ENCODE measurements around the gene FPGS.
"Not testable (repeated sequence)": the region's sequence is repeated elsewhere in the genome, so short reads cannot be mapped to it uniquely, and the experiment has no call there.

Gene FPGS

DNA sequence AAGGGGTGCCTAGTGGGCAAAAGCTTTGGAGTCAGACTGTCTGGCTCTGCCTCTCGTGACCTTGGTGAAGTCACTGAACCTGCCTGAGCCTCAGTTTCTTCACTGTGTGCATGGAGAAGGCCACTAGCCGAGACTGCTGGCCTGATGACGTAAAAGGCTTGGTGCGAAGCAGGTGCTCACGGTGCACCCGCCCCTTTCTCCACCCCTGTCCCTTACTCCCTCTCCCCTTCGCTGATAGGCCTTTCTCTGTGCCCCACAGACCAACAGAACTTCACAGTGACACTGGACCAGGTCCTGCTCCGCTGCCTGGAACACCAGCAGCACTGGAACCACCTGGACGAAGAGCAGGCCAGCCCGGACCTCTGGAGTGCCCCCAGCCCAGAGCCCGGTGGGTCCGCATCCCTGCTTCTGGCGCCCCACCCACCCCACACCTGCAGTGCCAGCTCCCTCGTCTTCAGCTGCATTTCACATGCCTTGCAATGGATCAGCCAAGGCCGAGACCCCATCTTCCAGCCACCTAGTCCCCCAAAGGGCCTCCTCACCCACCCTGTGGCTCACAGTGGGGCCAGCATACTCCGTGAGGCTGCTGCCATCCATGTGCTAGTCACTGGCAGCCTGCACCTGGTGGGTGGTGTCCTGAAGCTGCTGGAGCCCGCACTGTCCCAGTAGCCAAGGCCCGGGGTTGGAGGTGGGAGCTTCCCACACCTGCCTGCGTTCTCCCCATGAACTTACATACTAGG lies 10.4 kb downstream of the FPGS start:
- DNase-seq (ENCODE audit: low spot score), result no peak

DNA sequence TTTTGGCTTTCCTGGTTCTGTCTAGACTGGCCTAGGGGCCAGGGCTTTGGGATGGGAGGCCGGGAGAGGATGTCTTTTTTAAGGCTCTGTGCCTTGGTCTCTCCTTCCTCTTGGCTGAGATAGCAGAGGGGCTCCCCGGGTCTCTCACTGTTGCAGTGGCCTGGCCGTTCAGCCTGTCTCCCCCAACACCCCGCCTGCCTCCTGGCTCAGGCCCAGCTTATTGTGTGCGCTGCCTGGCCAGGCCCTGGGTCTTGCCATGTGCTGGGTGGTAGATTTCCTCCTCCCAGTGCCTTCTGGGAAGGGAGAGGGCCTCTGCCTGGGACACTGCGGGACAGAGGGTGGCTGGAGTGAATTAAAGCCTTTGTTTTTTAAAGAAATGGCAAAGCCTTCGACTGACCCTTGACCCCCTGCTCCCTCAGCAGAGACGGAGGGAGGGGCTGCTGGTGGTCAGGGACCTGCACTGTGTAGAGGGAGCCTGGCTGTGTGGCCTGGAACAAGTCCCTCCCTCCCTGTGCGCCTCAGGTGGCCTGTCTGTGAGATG lies 11.1 kb downstream of the FPGS start:
- DNase-seq (ENCODE audit: low spot score), result no peak

DNA sequence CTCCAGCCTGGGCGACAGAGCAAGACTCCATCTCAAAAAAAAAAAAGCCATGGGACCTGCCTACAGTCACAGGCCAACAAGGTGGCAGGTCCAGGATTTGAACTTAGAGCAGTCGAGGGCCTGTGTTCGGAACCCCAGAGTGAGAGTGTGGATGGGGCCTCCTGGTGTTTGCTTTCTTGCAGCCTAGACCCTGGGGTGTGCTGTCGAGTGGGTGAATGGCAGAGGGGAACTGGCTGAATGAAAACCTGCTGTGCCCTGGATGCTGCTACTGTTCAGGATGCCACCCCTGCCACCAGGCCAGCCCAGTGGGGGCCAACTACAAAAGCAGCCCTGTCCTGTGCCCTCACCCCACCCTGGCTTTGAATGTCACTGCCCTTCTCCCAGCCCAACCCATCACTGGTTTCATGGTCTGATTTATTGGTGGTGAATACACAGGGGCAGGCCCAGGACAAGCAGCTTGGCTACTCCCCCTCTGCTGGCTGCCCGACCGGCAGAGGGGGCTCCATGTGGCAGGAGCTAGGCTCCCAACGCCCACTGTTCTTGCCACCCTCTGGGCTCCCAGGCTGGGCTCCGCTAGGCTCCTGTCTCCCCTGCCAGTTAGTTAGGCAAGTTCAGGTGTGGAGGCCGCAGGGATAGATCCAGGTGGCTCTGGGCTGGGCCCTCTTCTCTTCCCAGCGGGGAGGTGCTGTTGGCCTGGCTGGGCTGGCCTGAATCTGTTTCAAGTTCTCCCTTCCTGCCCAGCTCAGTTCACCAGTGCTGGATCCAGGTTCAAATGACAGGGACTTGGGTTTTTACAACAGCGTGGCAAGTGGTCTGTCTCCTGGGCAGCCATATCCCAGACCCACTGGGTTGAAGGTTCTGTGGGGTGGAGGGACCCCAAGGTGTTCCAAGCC lies 12.2 kb downstream of the FPGS start:
- DNase-seq (ENCODE audit: low spot score), result no peak

DNA sequence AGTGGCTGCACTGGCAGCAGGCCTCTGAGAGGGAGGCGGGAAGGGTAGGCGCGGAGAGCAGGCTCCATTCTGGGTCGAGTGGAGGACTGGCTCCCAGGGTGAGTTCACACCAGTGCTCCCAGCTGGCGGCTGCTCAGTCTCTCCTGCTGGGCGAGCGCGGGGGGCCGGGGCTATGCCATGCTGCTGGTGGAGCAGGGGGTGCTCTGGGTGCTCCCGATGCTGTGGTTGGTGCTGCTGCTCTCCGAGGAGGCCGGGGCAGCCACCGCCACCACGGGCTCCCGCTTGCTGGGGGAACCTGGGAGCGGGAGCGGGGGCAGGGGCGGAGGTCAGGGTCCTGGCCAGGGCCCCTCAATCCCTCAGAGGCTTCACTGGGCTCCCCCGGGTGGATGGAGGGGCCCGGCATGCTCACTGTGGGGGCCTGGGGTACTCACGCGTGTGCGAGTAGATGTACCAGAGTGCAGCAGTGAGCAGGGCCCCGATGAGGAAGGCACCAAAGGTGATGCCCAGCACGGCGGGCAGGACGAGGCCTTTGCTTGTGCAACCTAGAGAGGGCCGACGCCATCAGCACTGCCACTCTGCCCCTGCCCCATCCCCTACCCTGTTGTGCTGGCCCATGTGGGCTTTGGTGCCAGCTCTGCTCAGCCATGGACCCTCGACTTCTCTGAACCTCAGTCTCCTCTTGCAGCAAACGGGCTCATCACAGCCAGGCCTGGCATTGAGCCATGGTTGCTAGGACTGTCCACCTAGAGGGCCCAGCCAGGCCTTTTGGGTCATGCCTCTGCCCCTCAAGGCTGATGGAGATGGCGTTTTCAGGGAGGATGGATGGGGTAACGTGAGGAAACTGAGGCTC lies 13.1 kb downstream of the FPGS start:
- DNase-seq (ENCODE audit: low spot score), result no peak

DNA sequence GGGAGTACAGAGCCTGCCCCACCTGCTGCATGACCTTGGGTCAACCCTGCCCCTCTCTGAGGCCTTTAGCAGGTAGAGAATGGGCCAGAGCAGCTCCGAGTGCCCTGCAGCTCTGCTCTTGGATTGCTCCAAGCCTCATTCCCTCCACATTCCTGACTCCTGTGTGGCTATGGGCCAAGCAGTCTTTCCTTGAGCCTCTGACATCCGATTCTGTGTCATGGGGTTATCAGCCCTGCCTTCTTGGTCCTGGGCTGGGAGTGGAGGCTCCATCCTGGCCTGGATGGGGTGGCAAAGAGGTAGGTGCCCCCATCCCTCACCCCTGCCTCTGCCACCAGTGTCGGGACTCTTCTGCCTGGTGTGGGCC lies 13.7 kb downstream of the FPGS start:
- DNase-seq (ENCODE audit: low spot score), result no peak

DNA sequence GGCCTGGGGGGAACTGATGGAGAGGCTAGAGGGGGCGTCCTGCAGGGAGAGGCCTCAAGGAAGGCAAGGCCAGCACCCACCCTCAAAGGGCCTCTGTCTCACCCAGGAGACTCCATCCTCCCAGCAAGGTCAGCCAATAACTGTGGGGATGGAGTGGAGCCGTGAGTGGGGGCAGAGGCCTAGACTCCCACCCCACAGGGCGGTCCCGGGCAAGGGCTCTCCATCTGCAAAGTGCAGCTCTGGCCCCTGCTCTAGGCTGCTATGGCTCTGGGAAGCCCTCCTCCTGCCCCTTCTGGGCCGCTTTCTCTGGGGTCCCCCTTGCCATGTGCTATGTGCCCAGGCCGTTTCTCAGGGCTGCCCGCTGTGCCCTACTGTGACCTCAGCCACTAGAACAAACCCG lies 14.0 kb downstream of the FPGS start:
- no peak for DNase-seq (ENCODE audit: low spot score)

GRCh38 chr9:127817881-127818434 lies 15.3 kb downstream of the FPGS start:
- no peak for DNase-seq (ENCODE audit: low spot score)

DNA sequence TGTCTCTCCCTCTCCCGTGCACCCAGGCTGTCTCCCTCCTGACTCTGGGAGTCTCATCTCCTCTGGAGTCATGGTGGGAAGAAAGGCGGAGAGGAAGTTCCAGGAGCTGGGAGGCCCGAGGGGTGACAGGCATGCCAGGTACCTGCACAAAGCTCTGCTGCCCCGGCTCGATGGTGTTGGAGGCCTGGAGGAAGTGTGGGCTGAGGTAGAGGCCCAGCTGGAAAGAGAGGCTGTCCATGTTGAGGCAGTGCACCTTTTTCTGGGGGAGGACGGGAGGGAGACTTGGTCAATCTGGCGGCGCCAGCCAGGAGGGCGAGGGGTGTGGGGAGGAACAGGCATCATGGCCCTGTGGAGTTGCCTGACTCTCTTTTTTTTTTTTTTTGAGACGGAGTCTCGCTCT lies 15.9 kb downstream of the FPGS start:
- no peak for DNase-seq (ENCODE audit: low spot score)

- no peak for DNase-seq (ENCODE audit: low spot score)
These were observed 19.4 kb downstream of the FPGS start for GRCh38 chr9:127822108-127822507.

DNA sequence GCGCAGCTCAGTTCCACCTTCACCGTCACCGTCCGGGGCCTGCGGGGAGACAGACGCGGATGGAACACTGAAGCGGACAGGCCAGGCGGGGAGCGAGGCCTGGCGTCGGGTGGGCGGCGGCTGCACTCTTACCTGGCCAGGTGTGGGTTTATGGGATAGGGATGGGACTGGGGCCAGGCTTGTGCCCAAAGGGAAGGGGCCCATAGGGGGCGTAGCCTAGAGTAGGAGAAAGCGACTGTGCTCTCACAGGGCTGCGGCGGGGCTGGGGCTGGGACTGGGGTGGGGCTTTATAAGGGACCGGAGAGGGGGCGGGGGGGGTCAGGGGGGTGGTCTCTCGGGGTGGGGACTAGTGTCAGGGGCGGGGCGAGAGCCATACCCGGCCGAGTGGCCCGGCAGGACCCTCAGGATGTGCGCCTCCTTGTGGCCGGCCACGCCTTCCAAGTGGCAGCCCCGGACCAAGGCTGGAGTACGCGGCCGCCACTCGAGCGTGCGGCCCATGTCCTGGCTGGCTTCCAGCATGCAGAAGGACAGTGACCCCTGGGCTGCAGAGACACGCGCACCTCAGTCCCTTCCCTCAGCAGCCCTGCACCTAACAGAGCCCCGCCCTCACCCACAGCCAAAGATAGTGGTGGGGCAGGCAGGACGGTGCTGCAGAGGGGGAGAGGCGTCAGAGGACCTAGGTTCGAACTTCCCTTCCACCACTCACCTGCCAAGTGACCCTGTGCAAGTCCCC lies 22.8 kb downstream of the FPGS start:
- DNase-seq (ENCODE audit: low spot score), result no peak

GRCh38 chr9:127826253-127826913 lies 23.7 kb downstream of the FPGS start:
- DNase-seq (ENCODE audit: low spot score), result no peak

GRCh38 chr9:127828262-127829031 lies 25.8 kb downstream of the FPGS start:
- DNase-seq (ENCODE audit: low spot score), result no peak

DNA sequence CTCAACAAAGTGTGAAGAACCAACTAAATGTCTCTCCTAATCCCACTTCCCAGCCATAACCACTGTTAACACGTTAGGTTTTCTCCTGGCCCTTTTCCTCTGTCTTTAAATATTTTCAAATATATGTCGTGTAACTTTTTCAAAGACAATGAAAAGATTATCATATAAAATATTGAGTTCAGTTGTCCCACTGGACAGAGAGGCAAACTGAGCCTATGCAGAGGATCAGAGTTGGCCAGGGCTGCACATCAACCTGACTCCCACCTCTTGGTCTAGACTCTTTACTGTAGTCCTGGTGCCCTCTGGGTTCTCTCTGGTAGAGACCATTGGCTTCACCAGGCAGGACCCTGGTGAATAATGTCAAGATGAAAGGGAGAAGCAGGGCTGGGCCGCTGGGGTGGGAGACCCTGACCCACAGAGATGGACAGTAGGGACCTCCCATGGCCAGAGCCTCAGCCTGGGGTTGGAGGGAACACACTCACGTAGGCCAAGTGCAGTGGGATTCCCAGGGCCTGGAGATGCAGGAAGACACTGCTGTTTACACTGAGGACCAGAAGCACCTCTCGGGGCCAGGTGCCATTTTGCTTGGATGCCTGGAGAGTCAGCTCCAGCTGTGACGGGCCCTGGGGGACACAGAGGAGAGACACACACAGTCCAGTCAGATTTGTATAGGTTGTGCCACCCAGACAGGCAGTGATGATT lies 26.7 kb downstream of the FPGS start:
- DNase-seq (ENCODE audit: low spot score), result no peak

GRCh38 chr9:127832248-127832647 lies 29.6 kb downstream of the FPGS start:
- no peak for DNase-seq (ENCODE audit: low spot score)

GRCh38 chr9:127833555-127833954 lies 30.9 kb downstream of the FPGS start:
- DNase-seq (ENCODE audit: low spot score), result no peak

DNA sequence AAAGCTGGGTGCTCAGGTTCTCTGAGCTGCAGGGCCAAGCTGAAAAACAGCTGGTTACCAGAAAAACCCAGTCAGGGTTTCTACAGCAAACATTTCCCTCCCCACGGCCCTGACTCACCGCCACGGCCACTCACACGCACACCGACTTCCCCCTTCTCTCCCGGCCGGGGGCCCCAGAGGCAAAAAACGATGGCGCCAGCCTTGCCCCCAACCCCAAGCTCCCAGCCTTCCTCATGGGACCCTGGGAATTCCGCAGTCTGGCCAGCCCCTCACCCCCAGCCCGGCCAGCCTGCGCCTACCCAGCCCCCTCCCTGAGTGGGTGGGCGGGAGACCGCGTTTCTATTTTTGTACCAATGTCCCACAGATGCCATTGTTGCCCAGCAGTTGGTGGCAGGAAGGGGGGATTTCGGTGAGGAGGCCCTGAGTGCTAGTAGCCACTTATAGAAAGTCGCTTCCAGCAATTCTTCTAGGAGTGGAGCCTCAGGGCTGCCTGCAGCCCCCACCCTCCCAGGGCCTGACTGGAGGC lies 33.4 kb downstream of the FPGS start:
- DNase-seq (ENCODE audit: low spot score), result no peak

DNA sequence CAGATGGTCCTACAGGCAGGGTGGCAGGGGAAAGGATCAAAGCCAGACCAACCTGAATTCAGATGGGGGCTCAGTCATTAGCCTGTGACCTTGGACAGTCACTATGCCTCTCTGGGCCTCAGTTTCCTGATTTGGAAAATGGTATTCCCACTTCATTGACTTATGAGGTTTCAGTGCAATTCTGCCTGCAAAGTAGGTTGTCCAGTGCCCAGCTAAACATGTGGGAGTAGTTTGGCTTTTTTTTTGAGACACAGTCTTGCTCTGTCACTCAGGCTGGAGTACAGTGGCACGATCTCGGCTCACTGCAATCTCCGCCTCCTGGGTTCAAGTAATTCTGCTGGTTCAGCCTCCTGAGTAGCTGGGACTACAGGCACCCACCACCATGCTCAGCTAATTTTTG lies 33.9 kb downstream of the FPGS start:
- not testable (repeated sequence) for DNase-seq (ENCODE audit: low spot score)

DNA sequence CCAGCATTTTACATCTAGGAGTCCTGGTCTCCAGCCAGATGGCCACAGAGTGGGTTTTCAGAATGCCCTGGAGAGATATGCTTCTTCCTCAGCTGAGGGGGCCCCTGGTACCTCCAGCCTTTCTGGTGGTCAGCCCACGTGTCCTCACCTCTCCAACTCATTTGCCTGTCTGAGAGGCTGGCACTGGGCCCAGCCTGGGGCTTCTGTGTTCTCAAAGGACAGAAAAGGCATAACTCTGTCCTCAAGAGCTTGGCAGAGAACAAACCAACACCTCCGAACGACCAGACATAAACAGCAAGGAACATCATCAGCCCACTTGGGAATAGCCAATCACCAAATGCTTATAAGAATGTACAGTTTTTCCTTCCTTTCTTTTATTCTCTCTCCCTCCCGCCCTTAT lies 34.7 kb downstream of the FPGS start:
- no peak for DNase-seq (ENCODE audit: low spot score)

All from hematopoietic multipotent progenitor cell treated with erythropoietin and hydrocortisone succinate and interleukin-3 and kit ligand, for 15 days (in vitro differentiated cells).